ENCODE data around the gene MOCS1.

MOCS1 gene

GRCh38 chr6:39865011-39865888 is 69.0 kb downstream of the MOCS1 start:
- DNase-seq: peak; percentile 5

- no peak for DNase-seq
These were observed 72.6 kb downstream of the MOCS1 start for GRCh38 chr6:39861663-39862062.

GRCh38 chr6:39859025-39859424 is 75.2 kb downstream of the MOCS1 start:
- no peak for DNase-seq

- DNase-seq: no peak
These were observed 78.8 kb downstream of the MOCS1 start for GRCh38 chr6:39855356-39855995.
